Endodermal cell (in vitro differentiated cells): ENCODE data around the gene LACTBL1. TPM values are rescaled to one million over a fixed set of nuclear protein-coding genes. Genes with fewer than 3 reads are reported as not detected.

ENCODE experiments used
- DNase-seq: peaks from one replicate; pipeline ENCODE4 v3.0.0-alpha.2; 2017
- H3K27ac ChIP-seq: 2 replicates; pipeline ENCODE4 v1.5.1; 2013; ENCODE audit warnings: mild to moderate bottlenecking, low read depth, low read length, moderate library complexity
- H3K27me3 ChIP-seq: 2 replicates; pipeline ENCODE4 v1.6.1; 2013; ENCODE audit warnings: mild to moderate bottlenecking, low read length, moderate library complexity; ENCODE audit not compliant: insufficient read depth, control insufficient read depth, poor library complexity, severe bottlenecking
- H3K36me3 ChIP-seq: 2 replicates; pipeline ENCODE4 v1.7.0; 2013; ENCODE audit warnings: mild to moderate bottlenecking, low read length, moderate library complexity; ENCODE audit not compliant: control insufficient read depth, insufficient read depth
- H3K4me1 ChIP-seq: one replicate; pipeline ENCODE4 v1.7.0; 2013; ENCODE audit warnings: low read length; ENCODE audit not compliant: control insufficient read depth, insufficient read depth
- H3K4me3 ChIP-seq: 2 replicates; pipeline ENCODE4 v1.5.1; 2013; ENCODE audit warnings: mild to moderate bottlenecking, low read length, moderate library complexity
- H3K9ac ChIP-seq: 2 replicates; pipeline ENCODE4 v1.6.1; 2013; ENCODE audit warnings: mild to moderate bottlenecking, low read length, moderate library complexity; ENCODE audit not compliant: poor library complexity, severe bottlenecking; ENCODE audit errors: extremely low read depth
- H3K9me3 ChIP-seq: 2 replicates; pipeline ENCODE4 v1.6.1; 2013; ENCODE audit warnings: mild to moderate bottlenecking, low read length, moderate library complexity; ENCODE audit not compliant: control insufficient read depth
- H3K27ac Mint-ChIP-seq: 2 replicates; pipeline ENCODE4 v1.8.0; 2020; ENCODE audit warnings: mixed read lengths
- H3K27me3 Mint-ChIP-seq: 2 replicates; pipeline ENCODE4 v1.8.0; 2021; ENCODE audit warnings: mild to moderate bottlenecking, mixed read lengths; ENCODE audit not compliant: insufficient read depth
- H3K36me3 Mint-ChIP-seq: 2 replicates; pipeline ENCODE4 v1.8.0; 2020; ENCODE audit warnings: low read depth, mixed read lengths
- H3K4me1 Mint-ChIP-seq: 2 replicates; pipeline ENCODE4 v1.8.0; 2020; ENCODE audit warnings: mixed read lengths
- H3K4me3 Mint-ChIP-seq: 2 replicates; pipeline ENCODE4 v1.8.0; 2020; ENCODE audit warnings: mild to moderate bottlenecking, moderate library complexity, mixed read lengths
- H3K9me3 Mint-ChIP-seq: 2 replicates; pipeline ENCODE4 v1.8.0; 2020; ENCODE audit warnings: mild to moderate bottlenecking, mixed read lengths
- CTCF ChIP-seq: fragments of 200-600 bp; sonication (generic); conservative IDR thresholded peaks from 2 replicates; pipeline ENCODE4 v1.5.0; 2021; ENCODE audit warnings: antibody characterized with exemption, mild to moderate bottlenecking
- whole genome bisulfite sequencing, 2 experiments: methylation state at CpG; one replicate each; pipeline versions ENCODE4 v1.1.5 to v1.1.7; 2013; ENCODE audit warnings: missing lambda C conversion rate in 2 of 2, mixed read lengths in 1 of 2; ENCODE audit not compliant: insufficient coverage in 1 of 2, insufficient read length in 1 of 2; 5-methylcytosine and 5-hydroxymethylcytosine counted together
- total RNA-seq, 2 donors: library from RNA; stranded (reverse); fragmentation: NEBNext Ultra II Directional in 1 of 2; extraction: Animal tissue kit (Norgen Biotek cat#: 25700) in 1 of 2; gene quantifications; 2 replicates in 1 of 2; 3 replicates in 1 of 2; pipeline ENCODE4 v1.2.1, GENCODE V29; 2021

The LACTBL1 gene
- total RNA-seq, 2 donors from 2014 or later, result not detected

GRCh38 chr1:22959545-22960360, 12.9 kb downstream of the LACTBL1 start:
- peak; percentile 36 for DNase-seq
- no peaks in the 10 kb centered on the region for H3K36me3 ChIP-seq
- no peak overlapping the region for H3K9ac ChIP-seq
- 83% methylated on average over 5 to 7 of the region's 7 CpGs for WGBS, 2 experiments
- H3K4me1 ChIP-seq, result no peaks in the 10 kb centered on the region
- H3K4me3 ChIP-seq, result no peak overlapping the region
- H3K4me3 Mint-ChIP-seq, result no peak overlapping the region
- no peaks in the 10 kb centered on the region for H3K36me3 Mint-ChIP-seq
- peaks cover 8% of the 10 kb centered on the region for H3K27me3 ChIP-seq
- H3K27me3 Mint-ChIP-seq, result peaks cover 1% of the 10 kb centered on the region
- H3K4me1 Mint-ChIP-seq, result no peaks in the 10 kb centered on the region
- H3K9me3 Mint-ChIP-seq, result no peaks in the 10 kb centered on the region
- no peaks in the 10 kb centered on the region for H3K9me3 ChIP-seq
- no peak overlapping the region for H3K27ac Mint-ChIP-seq
- no peak for TF ChIP-seq CTCF
- no peak overlapping the region for H3K27ac ChIP-seq

GRCh38 chr1:22958556-22958955, 14.1 kb downstream of the LACTBL1 start:
- no peak overlapping the region for H3K27ac ChIP-seq
- no peaks in the 10 kb centered on the region for H3K9me3 ChIP-seq
- Mint-ChIP-seq H3K9me3 (no peaks in the 10 kb centered on the region), H3K27ac (no peak overlapping the region), H3K4me1 (no peaks in the 10 kb centered on the region), H3K27me3 (peaks cover 10% of the 10 kb centered on the region), H3K4me3 (no peak overlapping the region), H3K36me3 (no peaks in the 10 kb centered on the region)
- no peaks in the 10 kb centered on the region for H3K36me3 ChIP-seq
- peaks cover 20% of the 10 kb centered on the region for H3K27me3 ChIP-seq
- H3K9ac ChIP-seq, result no peak overlapping the region
- WGBS, 2 experiments, result 94% methylated on average over 5 to 9 of the region's 9 CpGs
- H3K4me1 ChIP-seq, result no peaks in the 10 kb centered on the region
- no peak overlapping the region for H3K4me3 ChIP-seq
- DNase-seq, result peak; percentile 29
- TF ChIP-seq CTCF, result no peak

- no peaks in the 10 kb centered on the region for H3K36me3 ChIP-seq
- no peak overlapping the region for H3K27ac ChIP-seq
- no peak overlapping the region for H3K9ac ChIP-seq
- no peaks in the 10 kb centered on the region for H3K36me3 Mint-ChIP-seq
- peaks cover 13% of the 10 kb centered on the region for H3K27me3 Mint-ChIP-seq
- H3K4me1 Mint-ChIP-seq, result no peaks in the 10 kb centered on the region
- H3K9me3 ChIP-seq, result no peaks in the 10 kb centered on the region
- no peaks in the 10 kb centered on the region for H3K4me1 ChIP-seq
- peak; percentile 3 for DNase-seq
- no peak overlapping the region for H3K4me3 ChIP-seq
- no peaks in the 10 kb centered on the region for H3K9me3 Mint-ChIP-seq
- peaks cover 31% of the 10 kb centered on the region for H3K27me3 ChIP-seq
- no peak for TF ChIP-seq CTCF
- H3K27ac Mint-ChIP-seq, result no peak overlapping the region
- no peak overlapping the region for H3K4me3 Mint-ChIP-seq
- 93 to 100% methylated on average over 2 to 3 of the region's 3 CpGs for WGBS, 2 experiments
These were observed 15.6 kb downstream of the LACTBL1 start for GRCh38 chr1:22957066-22957465.
